Left ventricle myocardium inferior (tissue), 1 donor: Measurements from ENCODE around the gene SLC6A14. TPM values are rescaled to one million over a fixed set of nuclear protein-coding genes. Genes with fewer than 3 reads are reported as not detected.

Source experiments
- DNase-seq: peaks from one replicate; pipeline ENCODE4 v3.0.0-alpha.2; 2020
- H3K27ac ChIP-seq: fragments of 200-600 bp; replicated peaks from 2 replicates; pipeline ENCODE4 v1.8.0; 2021
- H3K27me3 ChIP-seq: fragments of 200-600 bp; 2 replicates; pipeline ENCODE4 v1.8.0; 2021; ENCODE audit warnings: low read depth
- H3K36me3 ChIP-seq: fragments of 200-600 bp; 2 replicates; pipeline ENCODE4 v1.8.0; 2021
- H3K4me1 ChIP-seq: fragments of 200-600 bp; 2 replicates; pipeline ENCODE4 v1.8.0; 2021
- H3K4me3 ChIP-seq: fragments of 200-600 bp; 2 replicates; pipeline ENCODE4 v1.8.0; 2021; ENCODE audit warnings: mild to moderate bottlenecking, moderate library complexity
- H3K9me3 ChIP-seq: fragments of 200-600 bp; replicated peaks from 2 replicates; pipeline ENCODE4 v1.8.0; 2021
- CTCF ChIP-seq: fragments of 200-600 bp; IDR thresholded peaks from 2 replicates; pipeline ENCODE4 v1.8.0; 2021; ENCODE audit warnings: antibody characterized with exemption, mild to moderate bottlenecking, borderline replicate concordance
- intact Hi-C: fragments of 100-400 bp; cut with micrococcal nuclease; formaldehyde crosslinking; loops from one replicate; pipeline ENCODE4 v1.11.0; 2022
- total RNA-seq: library from RNA; stranded (reverse); fragmentation: NEBNext Ultra II Directional; extraction: Animal tissue kit (Norgen Biotek cat#: 25700); gene quantifications from one replicate; pipeline ENCODE4 v1.2.1, GENCODE V29; 2021
- donor health status: DM: no; HTN: yes; CAD: no; lungs with severe emphysema.

Gene SLC6A14
- total RNA-seq, 1 donor from 2014 or later = not detected

GRCh38 chrX:116417214-116417613 is 19.2 kb upstream of the SLC6A14 start:
- no peaks in the 10 kb centered on the region for H3K4me1 ChIP-seq
- no peaks in the 10 kb centered on the region for H3K36me3 ChIP-seq
- H3K4me3 ChIP-seq = no peak overlapping the region
- DNase-seq = no peak
- TF ChIP-seq CTCF = no peak
- H3K27me3 ChIP-seq = no peaks in the 10 kb centered on the region
- H3K9me3 ChIP-seq = no peaks in the 10 kb centered on the region
- intact Hi-C loops = no loop called here
- no peak overlapping the region for H3K27ac ChIP-seq

GRCh38 chrX:116417968-116418367 is 18.4 kb upstream of the SLC6A14 start:
- Histone ChIP-seq H3K27me3 (no peaks in the 10 kb centered on the region), H3K9me3 (no peaks in the 10 kb centered on the region), H3K27ac (no peak overlapping the region), H3K4me3 (no peak overlapping the region), H3K4me1 (no peaks in the 10 kb centered on the region), H3K36me3 (no peaks in the 10 kb centered on the region)
- intact Hi-C loops = no loop called here
- no peak for TF ChIP-seq CTCF
- DNase-seq = no peak

GRCh38 chrX:116427978-116428377 is 8.4 kb upstream of the SLC6A14 start:
- Histone ChIP-seq H3K9me3 (no peaks in the 10 kb centered on the region), H3K4me1 (no peaks in the 10 kb centered on the region), H3K4me3 (no peak overlapping the region), H3K27ac (no peak overlapping the region), H3K27me3 (no peaks in the 10 kb centered on the region), H3K36me3 (no peaks in the 10 kb centered on the region)
- intact Hi-C loops = no loop called here
- no peak for TF ChIP-seq CTCF
- DNase-seq = no peak

- intact Hi-C loops = no loop called here
- no peak for DNase-seq
Observed at GRCh38 chrX:116435597-116435996, 809 bp upstream of the SLC6A14 start.

GRCh38 chrX:116449156-116449555 is 12.8 kb downstream of the SLC6A14 start:
- TF ChIP-seq CTCF = no peak
- intact Hi-C loops = no loop called here
- H3K27me3 ChIP-seq = no peaks in the 10 kb centered on the region

More at GRCh38 chrX:116435597-116435996, 809 bp upstream of the SLC6A14 start:
- Histone ChIP-seq H3K27me3 (no peaks in the 10 kb centered on the region), H3K36me3 (no peaks in the 10 kb centered on the region), H3K27ac (no peak overlapping the region), H3K9me3 (no peaks in the 10 kb centered on the region), H3K4me3 (no peak overlapping the region), H3K4me1 (no peaks in the 10 kb centered on the region)
- TF ChIP-seq CTCF = no peak

GRCh38 chrX:116462822-116463221 is 26.4 kb downstream of the SLC6A14 start, which contains the start of gene CT83:
Gene CT83, minus strand, starts transcription at chrX:116462976. Its CDS starts 120 bp downstream, at chrX:116462856.
- no peak within 1 kb of the TSS for H3K27ac ChIP-seq
- intact Hi-C loops = no loop called here
- no peak for TF ChIP-seq CTCF

More at GRCh38 chrX:116449156-116449555, 12.8 kb downstream of the SLC6A14 start:
- Histone ChIP-seq H3K9me3 (no peaks in the 10 kb centered on the region), H3K4me3 (no peak overlapping the region), H3K4me1 (no peaks in the 10 kb centered on the region), H3K27ac (no peak overlapping the region), H3K36me3 (no peaks in the 10 kb centered on the region)
- no peak for DNase-seq

More at GRCh38 chrX:116462822-116463221, 26.4 kb downstream of the SLC6A14 start, which contains the start of gene CT83:
- Histone ChIP-seq H3K4me3 (no peak within 1 kb of the TSS), H3K27me3 (no peaks in the 10 kb centered on the region), H3K9me3 (no peaks in the 10 kb centered on the region), H3K36me3 (no peaks in the 10 kb centered on the region), H3K4me1 (no peaks in the 10 kb centered on the region)
- DNase-seq = no peak
